NK-92 (cell line): ENCODE results near the gene TNFRSF19.
"Not testable (repeated sequence)": the region's sequence is repeated elsewhere in the genome, so short reads cannot be mapped to it uniquely, and the experiment has no call there.

ENCODE experiments used
- DNase-seq: peaks from one replicate; lab custom pipeline; 2025; ENCODE audit not compliant: unreplicated experiment; lab: John Stamatoyannopoulos, UW

Gene TNFRSF19

DNA sequence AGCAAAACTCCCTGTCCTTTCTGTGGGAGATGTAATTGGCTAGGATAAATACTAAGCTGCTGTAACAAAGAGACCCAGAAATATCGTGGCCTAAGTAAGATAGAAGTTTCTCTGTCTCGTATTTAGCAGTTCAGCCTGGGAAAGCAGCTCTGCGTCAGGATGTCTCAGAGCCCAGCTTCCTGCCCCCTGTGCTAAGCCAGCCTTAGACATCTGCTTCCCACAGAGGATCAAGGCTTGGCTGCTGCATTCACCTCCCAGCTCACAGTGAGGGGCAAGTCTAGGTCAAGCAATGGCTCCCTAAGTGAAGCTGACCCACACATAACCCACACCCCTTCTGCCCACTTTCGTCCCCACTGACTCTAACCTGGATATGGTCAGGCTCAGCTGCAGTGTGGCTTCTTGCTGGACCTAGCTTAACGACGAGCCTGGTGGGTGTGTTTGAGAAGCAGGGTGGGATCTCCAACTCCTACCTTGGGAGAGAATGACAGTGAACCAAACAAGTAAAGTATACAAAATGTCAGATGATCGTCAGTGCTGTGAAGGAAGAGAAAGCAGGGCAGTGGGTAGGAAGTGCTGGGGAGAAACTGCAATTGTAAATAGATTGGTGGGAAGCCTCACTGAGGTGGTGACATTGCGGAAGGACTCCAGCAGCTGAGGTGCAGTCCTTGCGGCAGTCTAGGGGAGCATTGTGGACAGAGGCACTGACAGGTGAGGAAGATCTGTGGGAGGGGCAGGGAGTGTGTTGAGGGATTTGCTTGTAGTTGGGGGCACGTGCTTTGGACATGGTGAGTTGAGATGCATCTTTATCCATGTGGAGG, 82.9 kb downstream of the TNFRSF19 start:
- no peak for DNase-seq

DNA sequence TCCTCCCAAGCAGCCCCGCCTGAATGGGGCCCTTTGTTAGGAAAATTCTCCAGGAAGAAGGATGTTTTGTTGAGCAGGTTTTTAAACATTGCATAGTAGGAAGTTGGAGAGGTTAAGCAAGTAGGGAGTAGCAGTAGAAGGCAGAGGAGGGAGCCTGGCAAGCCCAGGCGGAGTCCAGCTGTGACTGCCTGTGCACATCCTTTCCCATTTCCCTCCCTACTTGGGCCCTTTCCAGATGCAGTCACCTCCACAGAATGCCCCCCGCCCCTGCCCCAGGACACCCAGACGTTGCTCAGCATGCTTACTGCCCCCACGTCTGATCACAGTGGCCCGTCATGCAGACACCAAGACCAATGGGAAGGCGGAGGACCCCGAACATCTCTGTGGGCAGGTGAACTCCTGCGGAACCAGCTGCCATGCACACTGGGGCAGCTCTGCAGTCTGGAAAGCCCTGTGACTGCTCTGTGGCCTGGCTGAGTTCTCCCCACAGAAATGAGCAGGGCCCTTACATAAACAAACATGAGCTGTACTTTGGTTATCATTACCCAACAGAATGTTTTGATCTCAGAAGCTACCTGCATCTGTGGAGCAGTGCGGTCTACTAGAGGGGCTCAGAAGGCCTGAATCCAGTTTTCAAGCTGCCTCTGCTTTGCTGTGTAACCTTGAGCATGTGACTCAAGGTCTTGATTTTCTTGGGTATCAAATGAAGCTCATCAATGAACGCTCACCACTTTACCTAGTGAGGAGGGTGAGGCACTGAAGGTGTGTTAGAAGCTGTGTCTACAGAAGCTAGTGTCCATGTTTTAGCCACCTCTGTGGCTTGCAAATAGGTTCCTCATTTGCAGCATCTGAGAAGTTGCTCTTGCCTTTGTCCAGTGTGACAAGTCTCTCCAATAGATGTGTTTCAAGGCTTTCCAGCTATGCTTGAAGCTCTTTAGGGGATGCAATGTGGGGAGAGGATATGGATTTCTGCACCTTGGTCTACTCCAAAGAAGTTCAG, 84.2 kb downstream of the TNFRSF19 start:
- no peak for DNase-seq

DNA sequence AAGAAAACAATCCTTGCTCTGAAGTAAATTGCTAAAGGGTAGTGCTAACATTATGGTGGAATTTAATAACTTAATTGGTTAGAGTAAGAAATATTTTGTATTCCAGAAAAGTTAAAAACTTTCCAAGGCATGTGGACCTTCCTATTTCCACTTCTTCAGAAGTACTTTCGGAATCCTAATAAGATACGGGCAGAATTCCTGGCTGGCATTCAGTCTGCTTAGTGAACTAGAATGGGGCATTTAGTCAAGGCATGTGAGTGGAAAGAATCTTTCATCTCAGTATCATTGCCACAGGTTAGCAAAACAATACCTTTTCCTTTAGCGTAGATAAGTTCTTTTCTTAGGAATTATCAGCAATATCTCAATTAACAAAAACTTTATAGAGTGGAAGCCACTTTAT, 85.1 kb downstream of the TNFRSF19 start:
- DNase-seq, result no peak

DNA sequence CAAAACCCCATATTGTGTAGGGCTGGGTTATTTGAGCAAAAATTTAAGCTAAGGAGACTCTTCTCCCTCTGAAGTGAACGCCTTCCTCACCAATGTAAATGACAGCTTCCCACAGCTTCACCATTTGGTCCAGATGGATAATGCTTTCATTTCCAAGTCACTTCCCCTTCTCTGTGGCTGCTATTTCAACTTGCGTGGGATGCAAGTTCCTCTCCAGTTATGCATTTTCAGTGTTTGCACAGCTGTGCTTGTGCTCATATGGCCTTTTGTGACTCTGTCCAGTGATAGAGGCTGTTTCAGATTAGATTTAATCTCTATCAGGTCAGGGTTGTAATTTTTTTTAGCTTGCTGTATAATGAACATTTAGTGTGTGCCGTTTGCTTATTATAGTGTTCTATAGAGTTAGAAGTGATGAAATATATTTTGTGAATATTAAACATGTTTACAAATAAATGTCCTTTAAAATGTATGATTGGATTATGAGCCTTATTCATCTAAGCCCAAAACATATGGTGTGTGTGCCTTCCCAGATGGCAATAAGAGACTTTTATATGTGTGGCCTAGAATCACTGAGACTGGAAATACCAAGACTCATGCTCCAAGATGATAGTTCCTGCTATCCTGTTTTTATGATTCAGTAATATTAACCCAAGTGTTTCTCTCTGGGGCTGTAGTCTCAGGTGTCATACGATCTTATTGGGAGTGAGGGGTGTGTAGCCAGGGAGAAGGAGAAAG, 86.6 kb downstream of the TNFRSF19 start:
- DNase-seq, result no peak

DNA sequence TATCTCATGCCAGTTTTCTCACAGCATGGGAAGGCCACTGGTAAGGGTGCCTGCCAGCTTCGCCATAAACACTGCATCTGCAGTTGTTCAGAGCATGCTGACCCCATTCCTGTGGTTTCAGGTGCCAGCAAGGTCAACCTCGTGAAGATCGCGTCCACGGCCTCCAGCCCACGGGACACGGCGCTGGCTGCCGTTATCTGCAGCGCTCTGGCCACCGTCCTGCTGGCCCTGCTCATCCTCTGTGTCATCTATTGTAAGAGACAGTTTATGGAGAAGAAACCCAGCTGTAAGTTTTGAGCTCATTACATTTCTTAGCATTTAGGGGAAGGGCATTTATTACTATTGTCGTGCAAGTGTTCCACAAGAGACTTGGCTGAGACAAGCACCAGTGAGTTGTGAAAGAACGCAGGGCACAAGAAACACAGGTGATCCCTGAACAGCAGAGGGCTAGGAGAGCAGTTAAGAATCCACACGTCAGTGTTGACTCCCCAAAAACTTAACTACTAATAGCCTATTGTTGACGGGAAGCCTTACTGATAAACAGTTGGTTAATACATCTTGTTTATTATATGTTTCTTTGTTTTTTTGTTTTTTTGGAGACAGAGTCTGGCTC, 88.8 kb downstream of the TNFRSF19 start:
- DNase-seq, result no peak

DNA sequence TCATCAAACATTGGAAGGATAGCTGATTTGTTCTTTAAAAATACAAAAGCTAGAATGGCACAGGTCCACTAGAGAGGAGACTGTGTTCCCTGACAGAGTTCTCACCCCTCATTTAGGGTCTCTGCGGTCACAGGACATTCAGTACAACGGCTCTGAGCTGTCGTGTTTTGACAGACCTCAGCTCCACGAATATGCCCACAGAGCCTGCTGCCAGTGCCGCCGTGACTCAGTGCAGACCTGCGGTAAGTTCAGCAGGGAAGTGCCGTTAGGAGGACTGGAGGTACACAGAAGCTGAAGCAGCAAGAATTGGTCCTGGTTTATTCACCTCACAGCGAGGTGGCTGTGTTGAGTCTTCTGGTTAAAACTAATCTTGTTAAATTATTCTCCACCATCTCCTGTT, 90.0 kb downstream of the TNFRSF19 start:
- DNase-seq, result no peak

DNA sequence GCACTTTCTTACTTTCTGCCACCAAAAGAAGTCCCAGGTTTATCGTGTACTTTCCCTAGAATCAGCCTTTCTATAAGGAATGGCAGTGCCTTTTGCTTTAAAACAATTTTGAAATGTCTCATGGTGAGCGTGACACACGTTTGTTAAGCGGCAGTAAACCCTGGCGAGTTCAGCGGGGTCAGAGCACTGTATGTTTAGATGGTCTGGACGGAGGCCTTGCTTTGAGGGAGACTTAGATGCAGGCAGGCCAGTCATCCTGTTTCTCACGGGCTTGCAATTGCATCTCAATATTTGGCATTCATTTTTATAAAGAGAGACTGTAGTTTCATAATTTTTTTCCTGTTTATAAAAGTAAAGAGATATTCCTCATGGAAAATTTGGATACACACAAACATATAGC, 96.4 kb downstream of the TNFRSF19 start:
- no peak for DNase-seq

DNA sequence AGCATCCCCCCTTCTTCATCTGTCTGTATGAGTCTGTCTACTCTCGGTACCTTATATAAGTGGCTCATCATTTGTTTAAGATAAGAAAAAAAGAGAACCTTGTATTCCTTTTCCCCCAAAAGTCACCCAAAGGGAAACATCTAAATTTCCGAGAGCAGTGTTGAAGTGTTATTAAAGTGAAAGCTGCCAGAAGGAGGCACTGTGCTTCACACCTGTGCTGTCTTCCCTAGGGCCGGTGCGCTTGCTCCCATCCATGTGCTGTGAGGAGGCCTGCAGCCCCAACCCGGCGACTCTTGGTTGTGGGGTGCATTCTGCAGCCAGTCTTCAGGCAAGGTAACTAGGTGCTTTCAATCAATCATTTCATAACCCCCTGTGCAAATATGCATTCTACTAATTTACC, 97.5 kb downstream of the TNFRSF19 start:
- DNase-seq, result no peak

DNA sequence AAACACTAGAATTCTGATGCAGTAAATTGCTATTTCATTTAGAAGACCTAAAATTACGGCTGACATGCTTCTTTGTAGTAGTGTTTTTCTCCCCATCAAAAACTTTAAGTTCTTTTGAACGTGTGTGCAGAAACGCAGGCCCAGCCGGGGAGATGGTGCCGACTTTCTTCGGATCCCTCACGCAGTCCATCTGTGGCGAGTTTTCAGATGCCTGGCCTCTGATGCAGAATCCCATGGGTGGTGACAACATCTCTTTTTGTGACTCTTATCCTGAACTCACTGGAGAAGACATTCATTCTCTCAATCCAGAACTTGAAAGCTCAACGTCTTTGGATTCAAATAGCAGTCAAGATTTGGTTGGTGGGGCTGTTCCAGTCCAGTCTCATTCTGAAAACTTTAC, 98.3 kb downstream of the TNFRSF19 start:
- DNase-seq, result no peak

DNA sequence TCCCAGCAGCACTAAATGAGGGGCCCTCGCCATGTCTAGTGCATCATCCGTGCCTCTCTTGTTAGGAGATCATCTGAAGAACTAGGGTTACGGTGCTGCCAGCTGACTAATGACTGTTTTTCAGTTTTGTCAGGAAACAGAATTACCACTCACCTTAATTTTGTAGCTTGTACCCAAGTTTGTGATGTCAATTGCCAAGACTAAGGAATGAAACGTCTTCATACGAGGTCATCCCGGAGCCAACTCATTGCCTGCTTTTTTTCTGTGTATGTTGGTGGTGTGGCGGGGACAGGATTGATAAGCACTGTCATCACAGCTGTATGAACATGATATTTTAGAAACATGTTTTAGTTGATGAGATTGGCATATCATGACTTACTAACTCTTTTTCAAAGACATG, 100.6 kb downstream of the TNFRSF19 start:
- DNase-seq, result no peak

DNA sequence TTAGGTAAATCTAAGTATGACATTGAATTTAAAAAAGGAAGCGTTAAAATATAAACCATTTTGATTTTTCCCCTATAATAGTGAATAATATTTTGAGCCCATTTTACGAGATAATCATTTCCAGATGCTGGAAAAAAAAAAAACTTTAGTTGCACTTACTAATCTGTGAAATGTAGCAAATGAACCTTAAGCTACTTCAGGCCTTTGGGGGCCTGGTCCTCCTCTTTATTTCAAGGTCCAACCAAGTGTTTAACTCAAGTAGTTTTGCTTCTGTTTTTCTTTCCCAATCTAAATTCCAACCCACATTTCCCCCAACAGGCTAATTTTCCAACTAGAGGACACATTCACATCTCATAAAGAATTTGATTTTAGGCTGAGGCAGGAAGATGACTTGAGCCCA, 101.2 kb downstream of the TNFRSF19 start:
- DNase-seq, result no peak

DNA sequence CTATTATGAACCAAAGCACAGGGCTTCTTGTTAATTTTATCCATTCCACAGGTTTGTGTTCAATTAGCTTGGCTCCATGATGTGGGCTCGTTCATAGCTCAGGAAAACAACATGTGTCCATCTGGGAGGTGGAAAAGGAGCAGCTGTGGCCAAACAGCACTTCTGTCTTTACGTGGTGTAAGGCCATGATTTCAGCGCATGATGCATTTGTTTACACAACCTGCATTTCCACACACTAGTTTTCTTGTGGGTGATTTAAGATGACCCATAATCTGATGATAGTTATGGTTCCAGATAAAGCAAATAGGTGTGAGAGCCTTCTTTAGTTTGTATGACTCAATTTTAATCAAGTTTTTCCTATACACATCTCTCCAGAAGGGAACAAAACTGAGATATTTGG, 101.7 kb downstream of the TNFRSF19 start:
- no peak for DNase-seq

DNA sequence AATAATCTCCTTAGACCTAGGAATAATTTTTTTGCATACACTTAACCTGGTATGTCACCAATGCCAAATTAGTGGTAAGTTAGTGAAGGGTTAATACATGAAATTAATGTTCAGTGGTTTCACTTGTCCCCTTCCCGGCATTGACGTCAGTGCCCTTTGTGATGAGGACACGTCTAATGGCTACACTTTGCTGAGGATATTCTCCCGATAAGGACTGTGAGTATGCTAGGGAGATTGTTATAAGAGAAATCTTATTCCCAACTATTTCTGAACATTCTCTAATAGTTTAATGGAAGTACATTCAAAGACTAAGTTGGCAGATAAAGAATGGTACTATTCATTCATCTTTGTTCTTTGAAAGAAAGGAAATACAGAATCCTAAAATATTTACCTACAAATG, 102.4 kb downstream of the TNFRSF19 start:
- DNase-seq, result no peak

DNA sequence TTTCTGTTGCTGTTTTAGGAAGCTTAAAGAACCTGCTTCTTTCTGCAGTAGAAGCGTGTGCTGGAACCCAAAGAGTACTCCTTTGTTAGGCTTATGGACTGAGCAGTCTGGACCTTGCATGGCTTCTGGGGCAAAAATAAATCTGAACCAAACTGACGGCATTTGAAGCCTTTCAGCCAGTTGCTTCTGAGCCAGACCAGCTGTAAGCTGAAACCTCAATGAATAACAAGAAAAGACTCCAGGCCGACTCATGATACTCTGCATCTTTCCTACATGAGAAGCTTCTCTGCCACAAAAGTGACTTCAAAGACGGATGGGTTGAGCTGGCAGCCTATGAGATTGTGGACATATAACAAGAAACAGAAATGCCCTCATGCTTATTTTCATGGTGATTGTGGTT, 103.1 kb downstream of the TNFRSF19 start:
- DNase-seq, result no peak

DNA sequence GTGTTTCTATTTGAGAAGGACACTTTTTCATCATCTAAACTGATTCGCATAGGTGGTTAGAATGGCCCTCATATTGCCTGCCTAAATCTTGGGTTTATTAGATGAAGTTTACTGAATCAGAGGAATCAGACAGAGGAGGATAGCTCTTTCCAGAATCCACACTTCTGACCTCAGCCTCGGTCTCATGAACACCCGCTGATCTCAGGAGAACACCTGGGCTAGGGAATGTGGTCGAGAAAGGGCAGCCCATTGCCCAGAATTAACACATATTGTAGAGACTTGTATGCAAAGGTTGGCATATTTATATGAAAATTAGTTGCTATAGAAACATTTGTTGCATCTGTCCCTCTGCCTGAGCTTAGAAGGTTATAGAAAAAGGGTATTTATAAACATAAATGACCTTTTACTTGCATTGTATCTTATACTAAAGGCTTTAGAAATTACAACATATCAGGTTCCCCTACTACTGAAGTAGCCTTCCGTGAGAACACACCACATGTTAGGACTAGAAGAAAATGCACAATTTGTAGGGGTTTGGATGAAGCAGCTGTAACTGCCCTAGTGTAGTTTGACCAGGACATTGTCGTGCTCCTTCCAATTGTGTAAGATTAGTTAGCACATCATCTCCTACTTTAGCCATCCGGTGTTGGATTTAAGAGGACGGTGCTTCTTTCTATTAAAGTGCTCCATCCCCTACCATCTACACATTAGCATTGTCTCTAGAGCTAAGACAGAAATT, 103.8 kb downstream of the TNFRSF19 start:
- DNase-seq, result no peak

DNA sequence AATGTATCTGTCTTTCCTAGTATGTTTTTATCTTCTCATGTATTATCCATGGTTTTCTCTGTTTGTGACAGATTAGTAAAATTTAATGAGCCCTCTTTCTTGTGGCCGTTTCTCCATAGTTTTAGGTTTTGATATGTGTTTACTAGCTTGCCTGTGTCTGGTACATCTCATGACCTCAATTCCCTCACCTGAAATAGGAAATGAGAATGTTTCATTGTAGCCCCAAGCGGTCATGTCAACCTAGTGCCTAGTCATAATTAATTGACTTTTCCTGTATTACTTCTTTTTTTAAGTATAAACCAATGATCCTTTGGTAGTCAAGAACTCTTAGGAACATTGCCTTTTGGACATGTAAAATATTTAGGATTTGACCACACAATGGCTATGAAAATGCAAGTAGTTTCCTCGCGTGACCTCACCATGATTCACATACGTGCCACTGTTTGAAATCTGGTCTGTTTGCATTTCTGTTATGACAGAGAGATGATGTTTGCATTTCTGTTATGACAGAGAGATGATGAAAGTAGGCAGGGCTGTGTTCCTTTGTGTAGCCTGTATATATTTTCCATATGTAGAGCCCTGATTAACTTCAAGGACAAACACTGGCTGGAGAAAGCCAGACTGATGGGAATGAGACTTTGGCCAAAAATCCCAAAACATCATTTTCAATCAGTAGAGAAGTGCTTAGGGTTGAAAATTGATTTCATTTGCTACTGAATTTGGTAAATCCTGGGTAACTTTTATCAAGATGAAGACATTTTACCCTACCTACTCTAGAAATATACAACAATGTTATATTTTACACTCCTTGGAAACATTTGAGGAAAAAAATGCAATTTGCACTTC, 104.8 kb downstream of the TNFRSF19 start:
- no peak for DNase-seq

DNA sequence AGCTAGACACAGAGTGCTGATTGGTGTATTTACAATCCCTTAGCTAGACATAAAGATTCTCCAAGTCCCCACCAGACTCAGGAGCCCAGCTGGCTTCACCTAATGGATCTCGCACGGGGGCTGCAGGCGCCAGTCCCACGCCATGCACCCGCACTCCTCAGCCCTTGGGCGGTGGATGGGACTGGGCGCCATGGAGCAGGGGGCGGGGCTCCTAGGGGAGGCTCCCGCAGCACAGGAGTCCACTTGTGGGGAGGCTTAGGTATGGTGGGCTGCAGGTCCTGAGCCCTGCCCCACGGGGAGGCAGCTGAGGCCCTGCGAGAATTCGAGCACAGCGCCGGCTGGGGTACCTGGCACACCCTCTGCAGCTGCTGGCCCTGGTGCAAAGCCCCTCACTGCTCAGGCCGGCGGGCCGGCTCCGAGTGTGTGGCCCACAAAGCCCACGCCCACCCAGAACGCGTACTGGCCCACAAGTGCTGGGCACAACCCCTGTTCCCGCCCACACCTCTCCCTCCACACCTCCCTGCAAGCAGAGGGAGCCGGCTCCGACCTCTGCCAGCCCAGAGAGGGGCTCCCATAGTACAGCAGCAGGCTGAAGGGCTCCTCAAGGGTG, 107.6 kb downstream of the TNFRSF19 start:
- DNase-seq, result not testable (repeated sequence)

DNA sequence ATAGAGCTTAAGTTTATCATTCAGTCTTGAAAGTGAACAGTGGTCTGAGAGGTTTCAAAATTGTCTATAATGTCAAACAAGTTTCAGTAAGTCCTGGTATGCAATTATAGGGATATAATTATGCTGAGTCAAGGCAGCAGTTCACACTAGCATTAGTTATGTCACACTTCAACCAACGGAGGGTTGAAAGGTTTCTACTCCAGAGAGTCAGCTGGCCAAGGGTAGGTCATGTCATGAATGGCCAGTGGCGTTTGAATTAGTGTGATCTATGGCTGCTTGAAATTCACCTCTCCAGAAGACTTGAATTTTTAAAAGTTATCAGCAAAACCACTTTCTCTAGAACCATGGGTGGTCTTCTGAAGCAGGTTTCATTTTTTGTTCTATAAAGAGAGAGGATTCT, 108.6 kb downstream of the TNFRSF19 start:
- DNase-seq, result no peak

DNA sequence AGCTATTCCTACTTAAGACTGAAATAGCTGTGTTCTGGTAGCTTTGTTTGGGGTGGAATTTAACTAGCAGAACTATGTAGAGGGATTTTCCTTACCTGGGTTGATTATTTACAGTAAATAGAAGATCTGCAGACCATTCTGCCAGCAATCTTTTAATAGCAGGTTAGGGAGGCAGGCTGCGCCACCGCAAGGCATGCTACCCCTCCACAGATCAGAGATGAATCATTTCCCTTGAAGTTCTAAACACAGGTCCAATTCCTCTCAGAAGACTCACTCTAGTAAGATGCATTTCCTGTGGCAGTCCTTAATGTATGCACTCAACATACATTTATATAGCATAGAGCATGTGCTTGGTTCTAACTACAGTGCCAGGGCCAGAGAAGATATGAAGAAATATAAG, 109.0 kb downstream of the TNFRSF19 start:
- no peak for DNase-seq
